Skeletal muscle satellite cell (primary cell): ENCODE measurements around the gene PANK4. TPM values are rescaled to one million over a fixed set of nuclear protein-coding genes. Genes with fewer than 3 reads are reported as not detected.
A peak's percentile ranks its signal among the peaks of the same experiment; 100 is the strongest.
"Not testable (repeated sequence)": the region's sequence is repeated elsewhere in the genome, so short reads cannot be mapped to it uniquely, and the experiment has no call there.

Experiments
- H3K27me3 ChIP-seq: 2 replicates; pipeline ENCODE4 v1.7.0; 2013; ENCODE audit warnings: low read length; ENCODE audit not compliant: control insufficient read depth, insufficient read depth
- H3K36me3 ChIP-seq: 2 replicates; pipeline ENCODE4 v1.7.0; 2013; ENCODE audit warnings: mild to moderate bottlenecking, control low read depth, low read length; ENCODE audit not compliant: insufficient read depth
- H3K4me1 ChIP-seq: 2 replicates; pipeline ENCODE4 v1.7.0; 2013; ENCODE audit warnings: low read length; ENCODE audit not compliant: control insufficient read depth, insufficient read depth
- H3K4me2 ChIP-seq: 2 replicates; pipeline ENCODE4 v1.7.0; 2013; ENCODE audit warnings: mild to moderate bottlenecking, low read length
- H3K4me3 ChIP-seq: 2 replicates; pipeline ENCODE4 v1.7.0; 2013; ENCODE audit warnings: low read length
- H3K9ac ChIP-seq: 2 replicates; pipeline ENCODE4 v1.7.0; 2013; ENCODE audit warnings: mild to moderate bottlenecking, low read depth, low read length, moderate library complexity
- H3K9me3 ChIP-seq: replicated peaks from 2 replicates; pipeline ENCODE4 v1.7.0; 2013; ENCODE audit warnings: mild to moderate bottlenecking, control low read depth, low read length
- total RNA-seq: library from RNA; depleted of rRNA; stranded (reverse); fragments of >200 nt; gene quantifications from 2 replicates; pipeline ENCODE4 v1.2.3, GENCODE V29; 2012; rRNA removed

Gene PANK4
- total RNA-seq, result 21.3 and 24.0 TPM in 2 replicates

DNA sequence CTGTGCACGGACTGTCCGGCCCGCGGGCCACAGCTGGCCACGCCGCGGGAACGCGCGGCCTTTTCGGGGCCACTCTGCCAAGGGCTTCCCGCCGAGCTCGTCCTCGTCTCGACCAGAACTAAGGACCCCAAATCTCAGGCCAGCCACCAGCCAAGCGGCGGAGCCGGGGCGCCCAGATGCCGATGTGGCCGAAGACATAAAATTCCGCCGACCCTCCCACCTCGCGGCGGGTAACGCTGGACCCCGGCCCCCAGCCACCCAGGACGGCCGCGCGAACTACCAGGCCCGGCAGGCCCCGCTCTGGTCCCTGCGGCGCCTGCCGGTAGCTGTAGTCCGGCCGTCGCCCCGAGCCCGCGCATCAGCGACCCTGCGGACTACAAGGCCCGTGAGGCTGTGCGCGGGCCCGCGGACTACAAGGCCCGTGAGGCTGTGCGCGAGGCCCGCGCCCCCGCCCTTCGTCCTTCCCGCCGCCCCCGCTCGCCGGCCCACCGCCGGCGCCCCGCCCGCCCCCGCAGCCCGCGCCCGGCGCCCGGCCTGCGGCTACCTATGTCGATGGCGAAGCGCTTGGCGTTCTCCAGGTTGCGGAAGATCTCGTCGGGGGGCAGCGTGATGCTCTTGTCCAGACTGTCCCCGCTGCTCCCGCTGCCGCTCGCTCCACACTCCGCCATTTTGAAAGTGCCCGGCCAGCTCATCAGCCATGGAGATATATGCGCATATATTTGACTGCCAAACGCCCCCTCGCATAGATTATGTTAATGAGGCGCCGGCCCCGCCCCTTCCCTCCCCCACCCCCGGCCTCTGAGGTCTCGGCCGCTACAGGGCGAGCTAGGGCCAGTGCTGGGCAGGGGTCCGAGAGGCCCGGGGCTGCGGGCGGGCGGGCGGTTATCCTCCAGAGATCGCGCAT is at the start of gene PANK4:
Gene PANK4, minus strand, starts transcription at position 677 of the 904 bp plus-strand sequence. Its CDS starts 9 bp downstream, at position 668.
- peaks cover 4% of the 10 kb centered on the region for H3K36me3 ChIP-seq
- H3K4me2 ChIP-seq, result peak within 1 kb of the TSS; percentile 94
- peak within 1 kb of the TSS; percentile 96 for H3K9ac ChIP-seq
- peaks cover 56% of the 10 kb centered on the region for H3K4me1 ChIP-seq
- H3K27me3 ChIP-seq, result no peaks in the 10 kb centered on the region
- no peaks in the 10 kb centered on the region for H3K9me3 ChIP-seq
- peak within 1 kb of the TSS; percentile 98 for H3K4me3 ChIP-seq

DNA sequence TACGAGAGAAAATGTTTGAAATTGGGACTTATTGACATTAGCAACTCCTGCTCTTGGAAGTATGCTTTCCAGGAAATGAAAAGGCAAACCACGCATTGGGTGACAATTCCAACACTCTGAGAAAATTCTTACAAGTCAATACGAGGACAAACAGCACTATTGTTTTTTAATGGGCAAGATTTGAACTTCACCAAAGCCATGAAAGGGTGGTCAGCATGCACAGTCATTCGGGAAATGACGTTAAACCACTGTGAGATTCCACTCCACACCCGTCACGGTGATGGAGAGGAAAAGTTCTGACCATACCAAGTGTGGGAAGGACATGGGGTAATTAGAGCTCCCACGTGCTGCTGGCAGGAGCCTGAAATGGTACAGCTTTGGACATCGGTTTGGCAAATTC is 48.0 kb upstream of the PANK4 start:
- H3K36me3 ChIP-seq, result no peaks in the 10 kb centered on the region
- H3K27me3 ChIP-seq, result peaks cover 47% of the 10 kb centered on the region
- H3K4me1 ChIP-seq, result no peaks in the 10 kb centered on the region
- H3K4me2 ChIP-seq, result no peak overlapping the region
- no peaks in the 10 kb centered on the region for H3K9me3 ChIP-seq
- no peak overlapping the region for H3K9ac ChIP-seq
- no peak overlapping the region for H3K4me3 ChIP-seq

DNA sequence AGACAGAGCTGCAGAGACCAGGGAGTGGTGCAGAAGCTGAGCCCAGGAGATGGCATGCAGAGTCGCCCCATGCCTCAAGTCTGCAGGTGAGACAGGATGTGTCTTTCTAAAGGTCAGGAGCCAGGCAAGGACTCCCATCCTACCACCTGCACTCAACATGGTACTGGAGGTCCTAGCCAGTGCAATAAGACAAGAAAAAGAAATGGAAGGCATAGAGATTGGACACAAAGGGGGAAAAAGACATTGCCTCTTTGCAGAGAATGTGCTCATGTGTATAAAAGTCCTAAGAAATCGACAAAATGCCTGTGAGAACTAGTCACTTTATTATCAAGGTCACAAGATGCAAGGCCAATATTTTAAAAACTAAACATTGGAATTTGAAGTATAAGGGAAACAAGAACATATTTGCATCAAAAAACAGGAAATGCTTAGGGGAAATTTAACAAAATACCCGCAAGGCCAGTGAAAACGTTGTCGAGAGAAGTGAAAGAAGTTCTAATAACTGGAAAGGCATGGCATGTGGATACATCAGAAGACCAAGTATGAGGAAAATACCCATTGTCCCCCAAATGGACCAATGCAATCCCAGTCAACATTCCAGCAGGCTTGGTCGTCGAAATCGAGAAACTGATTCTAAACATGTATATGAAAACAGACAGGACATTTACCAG is 47.0 kb upstream of the PANK4 start:
- no peak overlapping the region for H3K9ac ChIP-seq
- H3K27me3 ChIP-seq, result peaks cover 45% of the 10 kb centered on the region
- no peaks in the 10 kb centered on the region for H3K9me3 ChIP-seq
- no peak overlapping the region for H3K4me3 ChIP-seq
- no peak overlapping the region for H3K4me2 ChIP-seq
- H3K4me1 ChIP-seq, result no peaks in the 10 kb centered on the region
- no peaks in the 10 kb centered on the region for H3K36me3 ChIP-seq

DNA sequence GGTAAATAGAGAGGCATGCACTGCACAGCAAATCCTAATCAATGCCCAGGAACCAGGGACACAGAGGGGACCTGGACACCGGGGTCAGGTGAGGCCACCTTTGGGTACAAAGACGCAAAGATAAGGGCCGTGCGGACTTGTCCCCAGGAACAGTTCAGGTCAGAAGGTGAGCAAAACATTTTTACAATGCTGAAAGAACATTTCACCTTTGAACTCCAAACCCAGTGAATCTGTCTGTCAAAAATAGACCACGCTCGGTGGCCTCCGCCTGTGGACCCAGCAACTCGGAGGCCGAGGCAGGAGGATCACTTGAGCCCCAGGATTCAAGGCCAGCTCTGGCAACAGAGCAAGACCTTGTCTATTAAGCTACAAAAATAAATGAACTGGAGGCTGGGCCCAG is 45.0 kb upstream of the PANK4 start:
- no peaks in the 10 kb centered on the region for H3K9me3 ChIP-seq
- H3K36me3 ChIP-seq, result no peaks in the 10 kb centered on the region
- no peaks in the 10 kb centered on the region for H3K4me1 ChIP-seq
- H3K4me3 ChIP-seq, result no peak overlapping the region
- no peak overlapping the region for H3K9ac ChIP-seq
- H3K4me2 ChIP-seq, result no peak overlapping the region
- H3K27me3 ChIP-seq, result peaks cover 46% of the 10 kb centered on the region

DNA sequence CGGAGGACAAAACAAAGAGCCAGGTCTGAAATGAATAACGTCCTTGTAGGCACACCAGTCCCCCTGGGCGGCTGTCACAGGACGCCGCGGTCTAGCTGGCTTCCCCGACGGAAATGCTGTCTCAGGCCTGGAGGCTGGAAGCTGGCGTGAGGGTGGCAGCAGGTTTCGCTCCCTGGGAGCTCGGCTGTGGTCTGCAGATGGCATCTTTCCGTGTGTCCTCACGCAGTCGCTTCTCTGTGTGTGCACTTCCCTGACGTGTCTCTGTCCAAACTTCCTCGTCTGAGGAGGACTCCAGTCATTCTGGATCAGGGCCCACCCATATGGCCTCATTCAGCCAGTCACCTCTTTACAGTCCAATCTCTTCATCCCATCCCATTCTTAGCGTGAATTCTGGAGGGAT is 43.9 kb upstream of the PANK4 start:
- Histone ChIP-seq H3K4me3 (no peak overlapping the region), H3K4me1 (no peaks in the 10 kb centered on the region), H3K4me2 (no peak overlapping the region), H3K9ac (no peak overlapping the region), H3K27me3 (peaks cover 46% of the 10 kb centered on the region), H3K9me3 (no peaks in the 10 kb centered on the region), H3K36me3 (no peaks in the 10 kb centered on the region)

DNA sequence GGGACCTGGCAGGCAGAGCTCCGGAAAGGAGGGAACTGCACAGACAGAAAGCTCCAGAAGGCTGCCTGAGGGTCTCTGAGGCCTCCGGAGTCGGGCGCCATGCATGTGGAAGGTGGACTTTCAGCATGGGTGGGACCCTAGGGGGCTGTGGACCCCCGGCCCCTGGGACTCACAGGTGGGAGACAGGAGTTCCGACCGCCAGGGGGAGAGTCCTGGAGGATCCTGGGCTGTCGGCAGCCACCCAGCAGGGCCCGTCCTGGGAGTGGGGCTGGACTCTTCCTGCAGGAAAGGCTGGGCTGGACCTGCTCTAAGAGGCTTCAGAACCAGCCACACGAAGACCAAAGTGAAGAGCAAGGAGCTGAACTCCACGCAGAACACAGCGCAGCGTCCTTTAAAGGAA is 43.3 kb upstream of the PANK4 start:
- H3K36me3 ChIP-seq, H3K4me2 ChIP-seq, H3K9me3 ChIP-seq, H3K4me3 ChIP-seq, H3K4me1 ChIP-seq, H3K9ac ChIP-seq: not testable (repeated sequence)
- H3K27me3 ChIP-seq, result peaks cover 53% of the 10 kb centered on the region

DNA sequence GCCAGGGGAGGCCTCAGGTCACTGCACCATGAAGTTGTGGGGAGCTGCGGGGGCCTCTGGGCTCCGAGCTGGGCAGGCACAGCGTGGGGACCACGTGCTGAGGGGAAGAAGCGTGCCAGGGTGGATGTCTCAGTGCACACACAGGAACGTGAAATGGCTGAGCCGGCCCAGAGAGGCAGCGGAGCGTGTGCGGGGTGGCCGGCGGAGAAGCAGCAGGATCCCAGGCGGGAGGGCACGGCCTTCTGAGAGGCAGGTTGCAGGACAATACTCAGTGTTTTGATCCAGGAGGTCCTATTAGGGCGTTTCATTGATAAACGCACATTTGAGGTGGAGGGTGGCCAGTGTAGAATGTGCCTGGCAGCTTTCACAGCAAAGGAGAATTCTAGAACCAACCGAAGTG is 42.7 kb upstream of the PANK4 start:
- Histone ChIP-seq H3K4me3 (no peak overlapping the region), H3K9ac (no peak overlapping the region), H3K4me2 (no peak overlapping the region), H3K36me3 (no peaks in the 10 kb centered on the region), H3K4me1 (no peaks in the 10 kb centered on the region), H3K27me3 (peaks cover 52% of the 10 kb centered on the region), H3K9me3 (no peaks in the 10 kb centered on the region)

DNA sequence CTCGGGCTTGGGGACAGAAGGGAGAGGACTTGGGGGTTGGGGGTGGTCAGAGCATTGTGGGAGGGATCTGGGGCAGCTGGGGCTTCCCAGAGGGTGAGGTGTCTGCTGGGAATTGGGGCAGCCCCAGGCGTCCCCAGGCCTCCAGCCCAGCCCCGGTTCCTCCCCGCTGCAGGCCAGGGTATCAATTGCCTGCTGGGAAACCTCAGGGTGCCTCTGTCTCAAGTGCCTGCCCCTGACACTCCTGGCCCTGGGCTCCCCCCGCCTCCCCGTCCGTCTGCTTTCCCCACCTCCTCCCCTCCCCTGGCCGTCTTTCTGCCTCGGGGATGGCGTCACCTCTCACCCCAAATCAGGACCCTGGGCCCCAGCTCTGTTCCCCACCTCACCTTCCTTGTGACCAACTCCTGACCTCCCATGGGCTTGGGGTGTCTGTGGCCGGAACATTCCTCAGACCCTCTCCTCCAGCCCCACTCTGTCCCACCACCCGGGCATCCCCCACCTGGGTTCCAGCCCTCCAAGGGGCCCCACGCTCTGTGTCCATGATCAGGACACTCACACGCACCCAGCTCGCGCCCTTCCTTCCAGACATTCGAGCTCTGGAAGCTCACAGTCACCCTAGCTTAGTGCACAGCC is 41.9 kb upstream of the PANK4 start:
- not testable (repeated sequence) for H3K4me1 ChIP-seq, H3K36me3 ChIP-seq, H3K4me2 ChIP-seq, H3K4me3 ChIP-seq, H3K9ac ChIP-seq, H3K9me3 ChIP-seq
- H3K27me3 ChIP-seq, result peaks cover 45% of the 10 kb centered on the region

DNA sequence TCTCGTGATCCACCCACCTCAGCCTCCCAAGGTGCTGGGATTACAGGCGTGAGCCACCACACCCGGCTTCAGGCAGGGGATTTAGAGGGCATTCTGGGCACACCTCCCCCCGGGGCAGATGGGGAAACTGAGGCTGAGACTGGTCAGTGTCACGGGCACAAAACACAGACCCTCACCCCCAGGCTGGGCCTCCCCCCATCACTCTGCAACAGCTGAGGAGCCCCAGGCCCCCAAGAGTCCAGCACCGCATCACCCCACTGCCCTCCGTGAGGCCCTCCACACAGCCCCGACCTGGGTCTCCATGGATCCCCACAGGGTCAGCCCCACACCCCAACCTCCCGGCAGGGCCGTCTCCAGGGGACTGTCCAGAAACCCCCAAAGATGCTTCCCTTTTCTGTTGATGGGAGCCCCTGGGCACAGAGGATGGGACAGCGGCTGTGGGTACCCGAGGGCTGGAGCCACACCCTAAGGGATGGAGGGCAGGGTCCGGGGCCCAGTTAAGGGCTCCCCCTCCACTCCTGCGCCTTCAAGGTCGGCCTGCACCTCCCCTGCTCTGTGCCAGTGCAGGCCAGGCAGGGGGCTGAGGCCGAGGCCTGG is 40.8 kb upstream of the PANK4 start:
- Histone ChIP-seq H3K4me1 (no peaks in the 10 kb centered on the region), H3K4me3 (no peak overlapping the region), H3K36me3 (no peaks in the 10 kb centered on the region), H3K9ac (no peak overlapping the region), H3K9me3 (no peaks in the 10 kb centered on the region), H3K27me3 (peaks cover 36% of the 10 kb centered on the region), H3K4me2 (no peak overlapping the region)

DNA sequence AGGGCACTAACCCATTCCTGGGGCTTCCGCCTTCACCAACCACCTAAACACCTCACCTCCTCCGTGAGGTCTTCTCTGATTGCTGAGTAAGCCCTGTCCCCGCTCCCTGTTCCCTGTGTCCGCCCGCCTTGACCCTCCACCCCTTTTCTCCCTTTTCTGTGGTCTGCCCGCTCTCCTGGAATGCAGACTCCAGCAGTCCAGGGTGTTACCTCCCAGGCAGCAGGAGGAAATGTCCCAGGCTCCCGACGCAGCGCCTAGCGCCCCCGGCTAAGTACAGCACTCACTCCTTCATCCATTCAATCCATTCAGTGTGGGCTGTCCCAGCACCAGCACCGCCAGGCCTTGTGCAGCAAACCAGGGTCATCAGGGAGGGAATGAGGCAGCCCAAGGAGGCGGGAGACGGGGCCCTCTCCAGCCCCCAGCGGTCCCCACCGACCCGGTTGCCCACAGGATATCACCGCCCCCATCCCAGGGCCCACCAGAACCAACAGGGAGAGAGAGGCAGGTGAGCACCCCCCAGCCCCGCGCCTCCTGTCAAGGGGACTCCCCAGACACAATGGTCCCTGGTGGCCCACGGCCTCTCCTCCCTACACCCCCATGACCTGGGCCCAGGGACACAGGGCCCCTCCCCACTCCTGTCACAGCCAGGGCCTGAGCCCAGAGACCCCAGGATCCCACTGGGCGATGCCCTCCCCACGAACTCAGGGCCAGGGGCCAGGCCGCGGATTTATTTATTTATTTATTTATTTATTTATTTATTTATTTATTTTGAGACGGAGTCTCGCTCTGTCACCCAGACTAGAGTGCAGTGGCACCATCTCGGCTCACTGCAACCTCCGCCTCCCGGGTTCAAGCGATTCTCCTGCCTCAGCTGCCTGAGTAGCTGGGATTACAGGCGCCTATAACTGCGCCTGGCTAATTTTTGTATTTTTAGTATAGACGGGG is 40.0 kb upstream of the PANK4 start:
- H3K4me2 ChIP-seq, result no peak overlapping the region
- H3K36me3 ChIP-seq, result no peaks in the 10 kb centered on the region
- H3K4me1 ChIP-seq, result no peaks in the 10 kb centered on the region
- H3K27me3 ChIP-seq, result peaks cover 36% of the 10 kb centered on the region
- no peak overlapping the region for H3K9ac ChIP-seq
- no peaks in the 10 kb centered on the region for H3K9me3 ChIP-seq
- H3K4me3 ChIP-seq, result no peak overlapping the region
